ENCODE measurements around the gene SLC25A23.
A peak's percentile ranks its signal among the peaks of the same experiment; 100 is the strongest.

SLC25A23 gene

GRCh38 chr19:6427131-6427530 lies 32.5 kb downstream of the SLC25A23 start:
- TF ChIP-seq CTCF (IDR thresholded peaks at IDR 0.05; ENCODE audit: insufficient read depth, missing control alignments), result no peak
- DNase-seq (ENCODE audit: insufficient read length, low spot score), result no peak
- FAIRE-seq, result no peak

- FAIRE-seq (no peak), DNase-seq (ENCODE audit: insufficient read length, low spot score) (no peak)
- peak; percentile 46 for TF ChIP-seq CTCF (IDR thresholded peaks at IDR 0.05; ENCODE audit: insufficient read depth, missing control alignments)
Measured at GRCh38 chr19:6425732-6426620, 33.6 kb downstream of the SLC25A23 start.

GRCh38 chr19:6424939-6425731 lies 34.5 kb downstream of the SLC25A23 start:
- no peak for TF ChIP-seq CTCF (IDR thresholded peaks at IDR 0.05; ENCODE audit: insufficient read depth, missing control alignments)
- peak; percentile 98 for FAIRE-seq
- peak; percentile 86 for DNase-seq (ENCODE audit: insufficient read length, low spot score)

GRCh38 chr19:6424195-6424938 lies 35.2 kb downstream of the SLC25A23 start, which contains the start of gene KHSRP:
KHSRP (minus strand) TSS chr19:6424811; CDS start chr19:6424701, 110 bp downstream.
- no peak for TF ChIP-seq CTCF (IDR thresholded peaks at IDR 0.05; ENCODE audit: insufficient read depth, missing control alignments)
- DNase-seq (ENCODE audit: insufficient read length, low spot score) (peak; percentile 95), FAIRE-seq (no peak)

GRCh38 chr19:6423499-6424194 lies 35.9 kb downstream of the SLC25A23 start:
- DNase-seq (ENCODE audit: insufficient read length, low spot score) (no peak), FAIRE-seq (no peak)
- no peak for TF ChIP-seq CTCF (IDR thresholded peaks at IDR 0.05; ENCODE audit: insufficient read depth, missing control alignments)
